Sigmoid colon (tissue), 7 donors: ENCODE measurements around the gene TIMM22. TPM values are rescaled to one million over a fixed set of nuclear protein-coding genes. Genes with fewer than 3 reads are reported as not detected.

Experiments
- DNase-seq: peaks from one replicate; pipeline ENCODE4 v3.0.0-alpha.2; 2019
- H3K27ac ChIP-seq, 4 donors: fragments of 200-600 bp; sonication (generic); one replicate each; pipeline ENCODE4 v1.5.1; 2016 to 2019; ENCODE audit warnings: mild to moderate bottlenecking in 1 of 4
- H3K27me3 ChIP-seq, 3 donors: fragments of 200-600 bp; sonication (generic); one replicate each; pipeline ENCODE4 v1.5.1; 2019; ENCODE audit warnings: mild to moderate bottlenecking in 1 of 3
- H3K36me3 ChIP-seq, 4 donors: fragments of 200-600 bp; sonication (generic); one replicate each; pipeline ENCODE4 v1.5.1; 2016 to 2019
- H3K4me1 ChIP-seq, 4 donors: fragments of 200-600 bp; sonication (generic); one replicate each; pipeline ENCODE4 v1.5.1; 2017 to 2019
- H3K4me3 ChIP-seq, 4 donors: fragments of 200-600 bp; sonication (generic); one replicate each; pipeline ENCODE4 v1.5.1; 2017 to 2019; ENCODE audit warnings: mild to moderate bottlenecking in 2 of 4, moderate library complexity in 1 of 4
- H3K9me3 ChIP-seq, 4 donors: fragments of 200-600 bp in 3 of 4; sonication (generic) in 3 of 4; one replicate each; pipeline versions ENCODE4 v1.5.1 to v1.6.1; 2013 to 2019
- CTCF ChIP-seq, 4 experiments: fragments of 450-650 bp in 3 of 4; fragments of 200-600 bp in 1 of 4; IDR thresholded peaks; one replicate each; pipeline ENCODE4 v1.5.1; 2016 to 2019; ENCODE audit warnings: antibody characterized with exemption in 4 of 4, mild to moderate bottlenecking in 3 of 4, moderate library complexity in 2 of 4
- EP300 ChIP-seq, 4 donors: sonication (generic); formaldehyde crosslinking; IDR thresholded peaks; one replicate each; pipeline ENCODE4 v1.6.1; 2017; ENCODE audit warnings: antibody characterized with exemption in 4 of 4
- POLR2A ChIP-seq, 2 donors: fragments of 450-650 bp; IDR thresholded peaks; one replicate each; pipeline ENCODE4 v1.6.1; 2016; ENCODE audit warnings: antibody characterized with exemption in 2 of 2, mild to moderate bottlenecking in 2 of 2, moderate library complexity in 2 of 2
- POLR2AphosphoS5 ChIP-seq, 4 donors: sonication (generic); formaldehyde crosslinking; IDR thresholded peaks; one replicate each; pipeline ENCODE4 v1.6.1; 2017; ENCODE audit warnings: antibody characterized with exemption in 4 of 4
- WGBS, 2 donors: extraction: QIAGEN DNeasy Blood & Tissue Kit; methylation state at CpG; one replicate each; pipeline ENCODE4 v1.1.7; 2013; 5-methylcytosine and 5-hydroxymethylcytosine counted together
- intact Hi-C: fragments of 100-400 bp; cut with DNase I; formaldehyde crosslinking; loops from one replicate; pipeline ENCODE4 v1.15.1; 2023
- polyA plus RNA-seq, 3 donors: library from polyadenylated mRNA; stranded (reverse); fragments of 200-250 nt; gene quantifications; one replicate each; pipeline ENCODE4 v1.2.3, GENCODE V29; 2013
- total RNA-seq, 4 donors: library from RNA; depleted of rRNA; stranded (reverse); fragments of >200 nt; gene quantifications; one replicate each; pipeline ENCODE4 v1.1.0, GENCODE V29; 2016
- donor health status: healthy with polysubstance abuse.
- donor health status: Bipolar disorder and iron deficiency.
- donor health status: healthy.

Gene TIMM22
- total and polyA plus RNA-seq, 7 donors, result 6.0 to 13.6 (median 9.2) TPM

GRCh38 chr17:1022278-1023024, 25.5 kb downstream of the TIMM22 start:
- H3K4me1 ChIP-seq, result peaks cover 0 to 64% (median 29%) of the 10 kb centered on the region in 4 donors
- no peak for DNase-seq
- peak overlapping the region in 2 of 4 donors; percentile 40 to 58 for H3K27ac ChIP-seq
- 86 to 88% methylated on average over 32 of the region's 32 CpGs for WGBS, 2 donors
- no peak for TF ChIP-seq POLR2AphosphoS5 (IDR thresholded peaks at IDR 0.05)
- no peak for TF ChIP-seq CTCF (IDR thresholded peaks at IDR 0.05)
- no peak for TF ChIP-seq POLR2A (IDR thresholded peaks at IDR 0.05)
- TF ChIP-seq EP300 (IDR thresholded peaks at IDR 0.05), result no peak
- no peak overlapping the region for H3K4me3 ChIP-seq
- intact Hi-C loops, result no loop called here
- H3K36me3 ChIP-seq, result peaks cover 0 to 1% (median 0%) of the 10 kb centered on the region in 4 donors
- no peaks in the 10 kb centered on the region for H3K9me3 ChIP-seq
- no peaks in the 10 kb centered on the region for H3K27me3 ChIP-seq

- 94 to 96% methylated on average over 27 of the region's 27 CpGs for WGBS, 2 donors
- Histone ChIP-seq H3K36me3 (peaks cover 0 to 4% (median 0%) of the 10 kb centered on the region in 4 donors), H3K9me3 (no peaks in the 10 kb centered on the region), H3K4me3 (no peak overlapping the region), H3K27me3 (no peaks in the 10 kb centered on the region), H3K27ac (no peak overlapping the region), H3K4me1 (peaks cover 0 to 70% (median 31%) of the 10 kb centered on the region in 4 donors)
- DNase-seq, result no peak
- intact Hi-C loops, result no loop called here
- TF ChIP-seq EP300 (IDR thresholded peaks at IDR 0.05) (no peak), POLR2A (IDR thresholded peaks at IDR 0.05) (no peak), CTCF (IDR thresholded peaks at IDR 0.05) (no peak), POLR2AphosphoS5 (IDR thresholded peaks at IDR 0.05) (no peak)
Measured at GRCh38 chr17:1024076-1024475, 27.1 kb downstream of the TIMM22 start.

- WGBS, 2 donors, result 93% methylated on average over 30 of the region's 30 CpGs
- intact Hi-C loops, result no loop called here
- H3K9me3 ChIP-seq, result no peaks in the 10 kb centered on the region
- H3K4me1 ChIP-seq, result peaks cover 0 to 71% (median 37%) of the 10 kb centered on the region in 4 donors
- H3K27ac ChIP-seq, result peak overlapping the region in 2 of 4 donors; percentile 19 to 55
- peaks cover 0 to 4% (median 0%) of the 10 kb centered on the region in 4 donors for H3K36me3 ChIP-seq
- no peaks in the 10 kb centered on the region for H3K27me3 ChIP-seq
- no peak for TF ChIP-seq POLR2A (IDR thresholded peaks at IDR 0.05)
- TF ChIP-seq EP300 (IDR thresholded peaks at IDR 0.05), result no peak
- no peak for TF ChIP-seq CTCF (IDR thresholded peaks at IDR 0.05)
- TF ChIP-seq POLR2AphosphoS5 (IDR thresholded peaks at IDR 0.05), result no peak
- no peak for DNase-seq
- H3K4me3 ChIP-seq, result no peak overlapping the region
Measured at GRCh38 chr17:1025733-1026598, 29.0 kb downstream of the TIMM22 start.

DNA sequence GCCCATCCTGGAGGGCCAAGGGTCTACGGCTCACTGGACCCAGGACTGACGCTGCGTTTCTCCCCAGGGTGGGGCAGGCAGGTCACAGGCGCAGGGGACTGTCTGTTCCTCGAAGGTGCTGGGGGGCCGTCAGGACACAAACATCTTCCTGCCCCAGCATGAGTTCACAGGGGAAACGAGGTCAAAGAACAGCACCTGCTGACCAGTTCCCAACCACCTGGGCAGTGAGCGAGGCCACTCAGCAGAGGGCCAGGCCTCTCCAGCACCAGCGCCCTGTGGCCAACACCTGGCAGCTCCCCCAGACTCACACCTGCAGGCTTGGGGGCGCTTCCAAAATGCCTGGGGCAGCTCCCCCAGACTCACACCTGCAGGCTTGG, 29.7 kb downstream of the TIMM22 start:
- intact Hi-C loops, result no loop called here

More for the DNA sequence above, 29.7 kb downstream of the TIMM22 start:
- Histone ChIP-seq H3K4me1 (peaks cover 0 to 78% (median 43%) of the 10 kb centered on the region in 4 donors), H3K27me3 (no peaks in the 10 kb centered on the region), H3K27ac (peak overlapping the region in 2 of 4 donors; percentile 19 to 55), H3K9me3 (no peaks in the 10 kb centered on the region), H3K36me3 (peaks cover 0 to 4% (median 0%) of the 10 kb centered on the region in 4 donors), H3K4me3 (no peak overlapping the region)
- WGBS, 2 donors, result 91 to 94% methylated on average over 10 of the region's 10 CpGs
- TF ChIP-seq CTCF (IDR thresholded peaks at IDR 0.05), result no peak
- no peak for TF ChIP-seq POLR2A (IDR thresholded peaks at IDR 0.05)
- TF ChIP-seq POLR2AphosphoS5 (IDR thresholded peaks at IDR 0.05), result no peak
- TF ChIP-seq EP300 (IDR thresholded peaks at IDR 0.05), result no peak
- DNase-seq, result no peak
